Choroid plexus epithelial cell (primary cell): ENCODE results near the gene LYRM9.

Experiments used
- DNase-seq: peaks from one replicate; pipeline ENCODE4 v3.0.0-alpha.2; 2010; ENCODE audit warnings: low read depth
- H3K4me3 ChIP-seq: 2 replicates; pipeline ENCODE4 v1.5.1; 2011; ENCODE audit warnings: low read depth, mild to moderate bottlenecking, control low read depth, low read length, moderate library complexity
- TF ChIP-seq, protein P1 (sequence below): conservative IDR thresholded peaks from 2 replicates; pipeline ENCODE4 v1.5.1; 2011; ENCODE audit warnings: low read depth, mild to moderate bottlenecking, control low read depth, inconsistent platforms, low read length, moderate library complexity

LYRM9 gene

DNA sequence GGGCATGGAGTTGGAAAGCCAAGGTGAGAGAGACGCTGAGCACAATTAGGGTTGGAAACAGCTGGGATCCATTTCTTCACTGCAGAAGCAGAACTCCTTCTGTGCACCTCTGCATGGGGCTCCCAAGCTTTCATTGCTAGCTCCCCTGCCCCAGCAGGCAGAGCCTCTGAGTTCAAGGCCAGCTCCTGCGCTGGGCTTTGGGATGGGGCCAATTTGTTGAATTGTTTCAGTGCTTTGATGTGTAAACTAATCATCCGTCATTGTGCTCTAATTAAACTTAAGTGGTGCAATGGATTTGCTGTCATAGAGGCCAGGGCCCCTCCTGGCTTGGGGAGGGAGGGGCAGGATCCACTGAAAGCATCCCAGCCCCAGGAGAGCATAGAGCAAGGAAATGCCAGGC is 13.5 kb upstream of the LYRM9 start:
- DNase-seq, result no peak
- TF ChIP-seq, protein P1, sequence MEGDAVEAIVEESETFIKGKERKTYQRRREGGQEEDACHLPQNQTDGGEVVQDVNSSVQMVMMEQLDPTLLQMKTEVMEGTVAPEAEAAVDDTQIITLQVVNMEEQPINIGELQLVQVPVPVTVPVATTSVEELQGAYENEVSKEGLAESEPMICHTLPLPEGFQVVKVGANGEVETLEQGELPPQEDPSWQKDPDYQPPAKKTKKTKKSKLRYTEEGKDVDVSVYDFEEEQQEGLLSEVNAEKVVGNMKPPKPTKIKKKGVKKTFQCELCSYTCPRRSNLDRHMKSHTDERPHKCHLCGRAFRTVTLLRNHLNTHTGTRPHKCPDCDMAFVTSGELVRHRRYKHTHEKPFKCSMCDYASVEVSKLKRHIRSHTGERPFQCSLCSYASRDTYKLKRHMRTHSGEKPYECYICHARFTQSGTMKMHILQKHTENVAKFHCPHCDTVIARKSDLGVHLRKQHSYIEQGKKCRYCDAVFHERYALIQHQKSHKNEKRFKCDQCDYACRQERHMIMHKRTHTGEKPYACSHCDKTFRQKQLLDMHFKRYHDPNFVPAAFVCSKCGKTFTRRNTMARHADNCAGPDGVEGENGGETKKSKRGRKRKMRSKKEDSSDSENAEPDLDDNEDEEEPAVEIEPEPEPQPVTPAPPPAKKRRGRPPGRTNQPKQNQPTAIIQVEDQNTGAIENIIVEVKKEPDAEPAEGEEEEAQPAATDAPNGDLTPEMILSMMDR, result no peak
- no peak overlapping the region for H3K4me3 ChIP-seq

DNA sequence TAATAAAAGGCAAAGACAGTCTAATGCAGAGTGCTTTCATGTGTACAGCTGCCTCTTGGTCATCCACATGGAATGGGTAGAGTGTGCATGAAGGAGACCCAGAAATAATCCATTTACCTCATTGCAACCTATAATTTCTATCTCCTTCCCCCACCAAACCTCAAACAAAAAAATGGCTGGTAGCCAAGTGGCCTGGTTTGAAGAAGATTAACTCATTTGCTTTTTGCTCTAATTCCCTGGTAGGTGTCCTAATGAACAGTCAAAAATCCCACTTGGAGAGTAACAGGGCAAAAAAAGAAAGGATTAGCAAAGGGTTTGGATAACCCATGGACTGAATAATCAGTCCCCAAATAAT is 13.0 kb upstream of the LYRM9 start:
- TF ChIP-seq, protein P1, result no peak
- H3K4me3 ChIP-seq, result no peak overlapping the region
- DNase-seq, result no peak

DNA sequence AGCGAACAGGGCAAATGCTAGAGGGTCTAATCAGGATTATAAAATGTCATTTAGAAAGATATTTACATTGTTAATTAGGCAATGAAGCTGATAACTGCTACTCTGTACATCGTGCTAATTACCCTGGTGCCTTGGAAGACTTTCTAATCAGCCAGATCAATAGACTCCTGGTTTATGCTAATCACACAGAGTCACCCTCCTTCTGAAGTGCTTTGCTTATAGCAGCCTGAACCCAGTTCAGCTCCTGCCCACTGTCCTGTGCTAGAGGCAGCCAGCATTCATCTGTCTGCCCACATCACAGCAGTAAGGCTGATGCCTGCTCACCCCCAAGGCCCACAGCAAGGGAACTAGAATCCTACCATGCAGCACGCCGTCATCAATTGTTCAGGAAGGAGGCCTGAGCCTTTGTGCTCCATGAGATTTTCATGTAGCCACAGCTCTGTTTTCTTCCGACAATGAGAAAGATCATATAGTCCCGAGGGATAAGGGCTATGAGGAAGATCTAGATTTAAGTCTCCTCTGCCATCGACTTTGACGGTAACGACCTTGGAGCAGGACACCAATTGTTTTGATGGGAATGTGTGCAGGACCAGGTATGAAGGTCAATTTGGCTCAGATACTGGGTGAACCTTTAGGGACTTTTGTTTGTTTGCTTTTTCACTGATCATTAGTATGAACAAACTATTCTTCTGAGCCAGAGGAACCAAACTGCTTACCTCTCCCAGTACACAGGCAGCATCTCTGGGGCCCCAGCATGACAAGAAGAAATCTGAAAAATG is 12.5 kb upstream of the LYRM9 start:
- DNase-seq, result no peak
- no peak overlapping the region for H3K4me3 ChIP-seq
- TF ChIP-seq, protein P1, result no peak

DNA sequence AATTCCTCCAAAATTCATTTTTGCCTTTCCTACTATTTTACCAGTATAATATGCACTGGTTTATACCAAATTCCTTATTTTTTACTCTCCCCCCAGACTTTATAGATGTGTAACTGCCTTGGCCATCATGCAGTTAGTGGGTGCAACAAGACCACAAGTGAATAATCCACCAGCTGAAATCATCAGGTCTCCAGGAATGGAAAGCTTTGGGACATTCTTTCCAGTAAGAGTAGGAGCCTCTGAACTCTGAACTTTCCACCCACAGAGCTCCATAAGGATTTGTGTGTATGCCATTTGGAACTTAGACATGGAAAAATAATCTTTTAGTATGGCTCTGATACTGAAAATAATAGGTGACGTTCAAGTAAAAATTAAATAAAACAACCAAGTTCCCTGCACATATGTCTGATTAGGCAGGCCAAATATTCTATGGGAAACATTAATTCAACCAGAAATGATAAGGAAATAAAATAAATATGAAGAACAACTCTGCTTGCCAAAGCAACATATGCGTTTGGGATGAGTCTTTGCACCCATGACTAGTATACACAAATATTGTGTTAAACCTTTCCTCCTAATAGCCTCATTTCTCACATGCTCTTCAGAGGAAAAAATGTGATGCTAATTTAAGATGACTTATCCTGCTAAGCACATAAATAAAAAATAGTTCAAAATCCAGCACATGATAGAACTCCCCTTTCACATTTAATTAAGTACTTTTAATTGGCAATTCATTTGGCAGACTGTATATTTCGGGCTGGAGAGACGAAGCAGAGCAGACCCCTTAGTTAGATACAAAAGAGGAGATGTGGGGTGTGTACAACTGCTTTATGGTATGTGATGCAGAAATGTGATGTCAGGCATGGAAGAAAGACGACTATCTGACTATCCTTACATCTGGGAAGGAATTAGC is 11.6 kb upstream of the LYRM9 start:
- TF ChIP-seq, protein P1, result no peak
- DNase-seq, result no peak
- H3K4me3 ChIP-seq, result no peak overlapping the region

DNA sequence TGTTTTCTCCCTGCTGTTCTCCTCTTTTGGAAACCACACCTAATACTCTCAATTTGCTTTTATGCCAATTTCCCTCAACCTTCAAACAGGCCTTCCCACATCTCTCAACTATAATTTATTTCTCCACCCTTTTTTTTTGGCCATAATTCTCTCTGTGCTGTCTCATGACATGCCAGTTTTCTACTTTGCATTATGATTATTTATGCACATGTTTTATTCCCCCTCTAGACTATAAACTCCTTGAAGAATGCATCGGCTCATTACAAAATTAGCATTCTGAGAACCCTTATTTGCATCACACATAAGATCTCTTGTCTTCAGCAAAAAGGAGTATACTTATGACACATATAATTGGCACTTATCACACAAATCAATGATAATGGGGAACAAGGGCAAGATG is 10.9 kb upstream of the LYRM9 start:
- TF ChIP-seq, protein P1, result no peak
- no peak for DNase-seq
- H3K4me3 ChIP-seq, result no peak overlapping the region

DNA sequence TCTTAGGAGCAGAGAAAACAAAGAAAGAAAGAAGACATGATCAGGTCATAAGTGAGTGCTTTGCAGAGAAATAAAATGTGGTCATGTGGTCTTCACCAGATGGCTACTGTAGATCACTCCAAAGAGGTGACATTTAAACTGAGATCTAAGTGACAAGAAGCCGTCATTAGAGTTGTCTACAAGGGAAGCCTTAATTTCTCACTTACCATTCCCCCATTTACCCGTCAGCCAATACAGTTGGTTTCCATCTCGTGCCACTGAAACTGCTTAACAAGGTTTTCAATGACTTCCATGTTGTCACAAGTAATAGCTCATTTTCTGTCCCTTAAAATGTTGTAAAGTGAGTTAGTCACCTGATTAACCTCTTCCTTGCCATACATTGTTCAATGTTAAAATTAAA is 6.4 kb upstream of the LYRM9 start:
- H3K4me3 ChIP-seq, result no peak overlapping the region
- DNase-seq, result no peak
- TF ChIP-seq, protein P1, result no peak
